ENCODE results near the gene EDIL3.

EDIL3 gene

DNA sequence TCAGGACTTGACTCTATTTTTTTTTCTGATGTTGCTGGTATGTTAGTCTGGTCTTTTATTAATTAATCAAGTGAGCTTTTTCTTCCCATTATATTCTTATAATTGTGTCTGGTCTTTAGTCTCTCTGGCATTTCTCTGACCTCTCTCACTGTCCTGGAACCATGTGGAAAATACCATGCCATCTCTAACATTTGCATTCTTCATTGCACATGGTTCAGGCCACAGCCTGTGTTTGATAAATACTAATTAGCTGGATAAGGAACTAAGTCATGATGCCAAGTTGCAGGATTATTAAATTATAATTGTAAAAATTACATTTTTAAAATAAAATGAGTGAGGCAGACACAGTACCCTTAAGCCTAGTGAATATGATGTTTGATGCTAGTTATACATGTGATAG lies 155.6 kb downstream of the EDIL3 start:
- H4K20me1 ChIP-seq (ENCODE audit: insufficient read depth, low read length): no peaks in the 10 kb centered on the region
- H3K4me3 ChIP-seq (ENCODE audit: low read length): no peak overlapping the region
- H3K9me3 ChIP-seq (replicated peaks; ENCODE audit: insufficient read depth, low read length): no peaks in the 10 kb centered on the region
- no peak overlapping the region for H3K4me2 ChIP-seq (ENCODE audit: low read depth, low read length)
- H3K9ac ChIP-seq (ENCODE audit: low read length): no peak overlapping the region
- DNase-seq: no peak
- 0 out of 2 replicates have a peak, but pooled peaks cover 6% of the 10 kb centered on the region for H3K4me1 ChIP-seq (ENCODE audit: low read length)
- TF ChIP-seq CTCF (IDR thresholded peaks at IDR 0.05; ENCODE audit: low read length) (no peak), EZH2phosphoT487 (IDR thresholded peaks at IDR 0.05; ENCODE audit: low read length) (no peak), EZH2 (optimal IDR thresholded peaks at IDR 0.05; ENCODE audit: low read depth, low read length) (no peak)
- no peak overlapping the region for H3K27ac ChIP-seq (ENCODE audit: low read length)
- no peaks in the 10 kb centered on the region for H3K27me3 ChIP-seq (replicated peaks; ENCODE audit: insufficient read depth, low read length)
- H3K9me2 ChIP-seq (replicated peaks; ENCODE audit: insufficient read depth, low read length): no peaks in the 10 kb centered on the region
- H3K36me3 ChIP-seq (replicated peaks; ENCODE audit: insufficient read depth, low read length): no peaks in the 10 kb centered on the region
- H3F3A ChIP-seq (ENCODE audit: insufficient read depth, low read length): no peaks in the 10 kb centered on the region
- no peaks in the 10 kb centered on the region for H3K79me2 ChIP-seq (ENCODE audit: low read length)
- no peak overlapping the region for H2AFZ ChIP-seq (ENCODE audit: low read length)

DNA sequence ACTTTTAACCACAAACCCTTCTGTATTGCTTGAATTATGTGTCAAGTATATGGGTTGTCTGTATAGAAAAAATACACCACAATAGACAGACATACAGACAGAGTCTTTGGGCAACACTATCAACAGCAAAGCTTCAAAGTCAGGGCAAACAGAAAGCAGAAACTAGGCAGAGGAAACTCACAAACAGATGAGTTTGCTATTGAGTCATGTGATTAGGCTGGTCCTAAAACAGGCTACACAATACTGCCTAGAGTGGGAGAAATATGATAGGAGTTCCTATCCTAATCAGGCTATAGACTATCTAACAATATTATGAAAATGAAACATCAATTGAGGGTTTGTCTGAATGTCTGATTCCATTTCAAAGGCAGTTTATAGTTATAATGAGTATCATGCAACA lies 156.4 kb downstream of the EDIL3 start:
- peak; percentile 47 for DNase-seq
- H4K20me1 ChIP-seq (ENCODE audit: insufficient read depth, low read length): no peaks in the 10 kb centered on the region
- H3K27me3 ChIP-seq (replicated peaks; ENCODE audit: insufficient read depth, low read length): no peaks in the 10 kb centered on the region
- no peaks in the 10 kb centered on the region for H3K79me2 ChIP-seq (ENCODE audit: low read length)
- H3K9me3 ChIP-seq (replicated peaks; ENCODE audit: insufficient read depth, low read length): no peaks in the 10 kb centered on the region
- H3K4me3 ChIP-seq (ENCODE audit: low read length): no peak overlapping the region
- no peak overlapping the region for H3K4me2 ChIP-seq (ENCODE audit: low read depth, low read length)
- H3K36me3 ChIP-seq (replicated peaks; ENCODE audit: insufficient read depth, low read length): no peaks in the 10 kb centered on the region
- H3K4me1 ChIP-seq (ENCODE audit: low read length): 0 out of 2 replicates have a peak, but pooled peaks cover 6% of the 10 kb centered on the region
- TF ChIP-seq EZH2 (optimal IDR thresholded peaks at IDR 0.05; ENCODE audit: low read depth, low read length): no peak
- TF ChIP-seq CTCF (IDR thresholded peaks at IDR 0.05; ENCODE audit: low read length): no peak
- TF ChIP-seq EZH2phosphoT487 (IDR thresholded peaks at IDR 0.05; ENCODE audit: low read length): no peak
- H3F3A ChIP-seq (ENCODE audit: insufficient read depth, low read length): no peaks in the 10 kb centered on the region
- no peaks in the 10 kb centered on the region for H3K9me2 ChIP-seq (replicated peaks; ENCODE audit: insufficient read depth, low read length)
- no peak overlapping the region; the same call in 1 of the 2 replicates for H2AFZ ChIP-seq (ENCODE audit: low read length)
- H3K27ac ChIP-seq (ENCODE audit: low read length): no peak overlapping the region
- no peak overlapping the region for H3K9ac ChIP-seq (ENCODE audit: low read length)

DNA sequence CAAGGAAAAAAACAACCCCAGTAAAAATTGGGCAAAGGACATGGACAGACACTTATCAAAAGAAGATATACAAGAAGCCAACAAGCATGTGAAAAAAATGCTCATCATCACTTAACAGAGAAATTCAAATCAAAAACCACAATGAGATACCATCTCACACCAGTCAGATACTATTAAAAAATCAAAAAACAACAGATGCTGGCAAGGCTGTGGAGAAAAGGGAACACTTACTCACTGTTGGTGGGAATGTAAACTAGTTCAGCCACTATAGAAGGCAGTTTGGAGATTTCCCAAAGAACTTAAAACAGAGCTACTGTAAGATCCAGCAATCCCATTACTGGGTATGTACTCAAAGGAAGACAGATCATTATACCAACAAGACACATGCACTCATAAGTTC lies 157.4 kb downstream of the EDIL3 start:
- Histone ChIP-seq H3K27me3 (replicated peaks; ENCODE audit: insufficient read depth, low read length) (no peaks in the 10 kb centered on the region), H3K9me2 (replicated peaks; ENCODE audit: insufficient read depth, low read length) (no peaks in the 10 kb centered on the region), H3K36me3 (replicated peaks; ENCODE audit: insufficient read depth, low read length) (no peaks in the 10 kb centered on the region), H4K20me1 (ENCODE audit: insufficient read depth, low read length) (no peaks in the 10 kb centered on the region), H3K27ac (ENCODE audit: low read length) (no peak overlapping the region), H3K4me1 (ENCODE audit: low read length) (0 out of 2 replicates have a peak, but pooled peaks cover 6% of the 10 kb centered on the region), H3K4me2 (ENCODE audit: low read depth, low read length) (no peak overlapping the region), H3K9ac (ENCODE audit: low read length) (no peak overlapping the region), H3K4me3 (ENCODE audit: low read length) (no peak overlapping the region), H3K79me2 (ENCODE audit: low read length) (no peaks in the 10 kb centered on the region), H3K9me3 (replicated peaks; ENCODE audit: insufficient read depth, low read length) (no peaks in the 10 kb centered on the region), H2AFZ (ENCODE audit: low read length) (no peak overlapping the region), H3F3A (ENCODE audit: insufficient read depth, low read length) (no peaks in the 10 kb centered on the region)
- no peak for DNase-seq
- TF ChIP-seq CTCF (IDR thresholded peaks at IDR 0.05; ENCODE audit: low read length): no peak
- no peak for TF ChIP-seq EZH2 (optimal IDR thresholded peaks at IDR 0.05; ENCODE audit: low read depth, low read length)
- no peak for TF ChIP-seq EZH2phosphoT487 (IDR thresholded peaks at IDR 0.05; ENCODE audit: low read length)
